SKM-1 (cell line): ENCODE results near the gene BACH2.
"Not testable (repeated sequence)": the region's sequence is repeated elsewhere in the genome, so short reads cannot be mapped to it uniquely, and the experiment has no call there.

Experiments used
- DNase-seq: peaks from one replicate; lab custom pipeline; 2025; ENCODE audit not compliant: unreplicated experiment; lab: John Stamatoyannopoulos, UW

BACH2 gene

DNA sequence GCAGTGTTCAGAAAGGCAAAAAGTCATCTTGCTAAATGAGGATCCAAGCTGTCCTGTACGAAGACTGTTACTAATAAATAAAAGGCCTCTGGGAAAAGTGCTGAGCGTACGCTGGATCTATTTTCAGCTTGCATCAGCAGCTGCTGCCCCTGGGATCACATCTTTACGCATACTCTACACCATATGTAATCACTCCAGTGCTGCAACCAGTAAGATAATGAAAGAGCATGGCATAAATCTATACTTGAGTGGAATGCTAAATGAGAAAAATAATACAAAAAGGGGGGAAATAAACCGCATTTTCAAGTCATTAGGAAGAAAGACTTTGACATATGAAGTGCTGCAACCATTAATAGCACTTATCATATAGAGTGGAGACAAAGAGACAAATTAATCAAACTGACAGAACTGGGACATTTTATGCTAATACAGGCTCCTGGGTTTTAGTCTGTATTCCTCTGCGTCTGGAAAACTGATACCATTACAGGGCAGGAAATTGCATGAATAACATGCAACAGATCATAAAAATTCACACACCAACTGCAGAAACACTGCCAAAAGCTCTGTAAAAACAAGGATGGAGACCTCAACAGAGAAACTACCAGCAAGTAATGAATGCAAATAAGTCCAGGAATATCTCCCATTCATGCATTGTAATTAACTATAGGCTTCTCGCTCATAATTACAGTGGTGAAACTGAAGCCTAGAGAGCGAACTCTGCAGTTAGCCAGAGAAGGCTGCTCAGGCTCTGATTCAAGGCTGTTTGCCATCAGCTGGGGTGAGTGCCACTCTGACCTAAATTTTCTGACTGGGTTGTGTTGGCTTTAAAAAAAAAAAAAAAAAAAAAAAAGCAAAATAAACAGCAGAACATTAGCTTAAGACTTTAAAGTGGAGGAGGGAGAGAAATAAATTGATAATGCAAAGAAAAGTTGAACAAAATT, 318.6 kb downstream of the BACH2 start:
- DNase-seq, result no peak

DNA sequence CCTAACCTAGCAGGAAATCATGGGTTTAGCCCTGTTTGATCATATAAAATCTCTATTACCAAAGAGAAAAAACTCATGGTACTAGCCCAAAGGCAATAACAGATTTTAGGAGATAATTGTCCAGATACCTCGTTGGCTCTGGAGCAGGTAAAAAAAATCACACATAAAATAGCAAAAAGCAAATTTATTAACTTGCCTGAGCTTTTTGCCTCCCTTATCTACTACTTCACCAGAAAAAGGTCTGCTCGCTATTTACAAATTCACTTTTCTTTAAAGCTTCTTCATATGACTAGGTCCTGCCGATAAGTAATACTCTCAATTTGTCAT, 320.0 kb downstream of the BACH2 start:
- DNase-seq, result no peak

DNA sequence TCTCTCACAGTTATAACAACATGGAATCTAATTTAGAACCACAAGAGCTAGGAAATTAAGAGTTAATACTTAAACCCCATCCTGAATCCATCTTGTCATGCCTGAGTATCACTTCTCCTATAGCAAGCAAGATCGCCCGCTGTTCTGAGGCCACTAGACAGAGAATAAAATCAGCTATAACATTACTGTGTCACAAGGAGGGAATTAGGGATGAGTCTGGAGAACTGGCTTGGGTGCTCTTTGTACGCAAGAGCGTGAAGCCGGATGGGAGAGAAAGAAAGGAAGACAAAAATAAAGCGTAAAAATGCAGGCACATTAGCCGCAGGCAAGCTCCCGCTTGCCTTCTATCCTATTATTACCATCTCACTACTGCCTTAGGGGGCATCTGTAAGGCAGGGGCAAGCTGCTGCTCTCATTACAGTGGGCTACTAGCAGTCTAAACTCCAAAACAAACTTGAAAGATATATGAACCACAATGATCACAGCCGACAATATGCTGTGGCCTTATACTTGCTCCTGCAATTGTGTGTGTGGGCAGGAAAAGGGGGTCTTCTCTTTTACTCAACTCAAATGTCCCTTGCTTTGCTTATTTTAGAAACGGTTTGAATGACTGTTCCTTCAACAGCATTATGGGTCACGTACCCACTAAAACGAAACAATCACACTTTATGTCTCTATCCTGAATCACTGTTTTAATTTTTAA, 320.5 kb downstream of the BACH2 start:
- no peak for DNase-seq

DNA sequence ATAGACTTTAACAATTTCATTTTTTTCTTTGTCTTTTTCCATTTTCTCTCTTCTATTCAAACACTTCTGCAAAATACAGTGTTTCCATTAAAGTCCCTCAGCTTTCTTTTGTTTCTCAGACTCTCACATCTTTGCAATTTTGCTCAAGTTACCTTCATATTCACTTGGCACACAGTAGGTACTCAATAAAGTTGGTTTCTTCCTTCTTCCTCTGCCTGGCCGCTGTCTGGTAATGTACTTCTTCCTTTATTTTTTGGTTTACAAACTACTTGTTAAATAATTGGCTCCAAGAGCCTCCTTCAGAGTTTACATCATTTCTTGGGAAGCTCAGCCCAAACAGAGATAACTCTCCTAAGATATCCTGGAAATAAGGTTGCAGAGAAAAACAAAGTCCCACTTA, 321.3 kb downstream of the BACH2 start:
- DNase-seq, result no peak

DNA sequence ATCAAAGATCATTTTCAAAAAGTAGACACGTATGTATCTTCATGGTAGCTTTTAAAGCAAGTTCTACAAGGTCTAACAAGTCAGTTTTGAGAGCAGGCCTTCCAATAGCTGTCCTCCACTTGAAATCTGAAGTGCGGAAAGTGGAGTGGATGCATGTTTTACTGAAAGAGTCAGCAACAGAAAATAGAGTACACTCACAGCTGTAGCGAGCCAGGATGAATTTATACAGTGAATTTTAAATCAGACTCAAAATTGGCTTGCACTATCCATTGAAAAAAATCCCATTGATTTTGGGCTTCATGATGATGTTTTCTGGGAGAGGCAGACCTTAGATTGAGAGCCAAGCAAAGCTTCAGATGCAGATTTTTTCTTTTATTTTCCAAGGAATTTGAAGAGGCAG, 321.8 kb downstream of the BACH2 start:
- no peak for DNase-seq

DNA sequence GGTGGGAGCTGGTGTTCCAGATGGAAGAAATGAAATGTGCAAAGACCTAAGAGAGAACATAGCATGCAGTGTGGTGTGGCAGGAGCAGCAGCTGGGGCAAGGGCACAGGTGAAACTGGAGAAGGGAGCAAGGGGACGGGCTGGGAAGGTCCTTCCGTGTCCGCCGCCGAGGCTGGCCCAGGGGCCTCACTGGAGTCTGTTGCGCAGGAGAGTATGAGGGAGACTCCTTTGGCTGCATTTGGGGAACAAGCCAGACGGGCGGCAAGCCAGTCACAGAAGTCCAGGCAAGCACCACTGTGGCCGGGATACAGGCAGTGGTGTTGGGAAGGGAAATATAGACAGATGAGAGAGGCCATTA, 324.6 kb downstream of the BACH2 start:
- no peak for DNase-seq

DNA sequence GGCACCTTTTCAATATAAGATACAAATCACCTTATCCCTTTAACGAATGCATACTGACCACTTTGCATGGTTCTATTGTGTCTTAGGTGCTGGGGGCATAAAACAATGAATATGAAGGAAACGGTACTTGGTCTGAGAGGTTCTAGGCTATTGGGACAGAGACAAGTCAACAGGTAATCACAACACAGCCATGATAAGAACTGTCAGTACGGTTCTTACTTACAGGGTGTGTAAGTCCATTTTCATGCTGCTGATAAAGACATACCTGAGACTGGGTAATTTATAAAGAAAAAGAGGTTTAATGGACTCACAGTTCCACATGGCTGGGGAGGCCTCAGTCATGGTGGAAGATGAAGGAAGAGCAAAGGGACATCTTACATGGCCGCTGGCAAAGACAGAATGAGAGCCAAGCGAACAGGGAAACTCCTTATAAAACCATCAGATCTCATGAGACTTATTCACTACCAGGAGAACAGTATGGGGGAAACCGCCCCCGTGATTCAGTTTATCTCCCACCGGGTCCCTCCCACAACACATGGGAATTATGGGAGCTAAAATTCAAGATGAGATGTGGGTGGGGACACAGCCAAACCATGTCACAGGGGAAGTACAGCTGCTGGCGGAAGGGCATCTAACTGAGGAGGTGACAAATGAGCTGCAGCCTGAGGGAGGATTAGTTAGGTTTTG, 325.2 kb downstream of the BACH2 start:
- DNase-seq, result not testable (repeated sequence)

DNA sequence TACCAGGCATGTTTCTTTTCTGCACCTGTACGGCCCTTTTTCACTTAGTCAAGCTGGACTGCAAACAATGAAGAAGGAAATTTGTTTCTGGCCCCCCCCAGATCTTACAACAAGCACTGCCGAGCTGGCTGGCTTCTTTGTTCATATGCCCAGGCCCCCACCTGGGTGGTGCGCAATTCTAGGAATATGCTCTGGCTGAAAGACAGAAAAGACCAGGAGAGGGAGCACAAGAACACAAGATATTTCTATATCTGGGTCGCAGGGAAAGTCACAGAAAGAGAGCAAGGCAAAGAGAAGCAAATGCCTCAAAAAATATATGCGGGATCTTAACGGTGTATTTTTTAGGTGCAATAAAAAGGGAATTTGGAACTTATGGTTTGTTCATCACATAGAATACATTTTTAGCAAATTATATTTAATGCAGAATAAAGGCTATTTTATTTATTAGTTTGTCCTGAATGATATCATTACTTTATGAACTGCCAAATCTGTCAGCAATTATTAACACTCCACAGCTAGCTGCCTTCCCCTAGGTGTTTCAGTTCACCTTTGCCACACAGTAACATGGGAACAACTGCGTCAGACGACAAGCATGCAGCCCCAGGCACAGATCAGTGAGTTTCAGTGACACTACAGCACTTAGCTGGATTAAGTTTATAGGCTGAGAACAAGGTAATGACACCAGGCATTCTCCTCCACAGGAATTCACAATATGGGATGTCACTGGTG, 325.9 kb downstream of the BACH2 start:
- DNase-seq, result peak; percentile 53

DNA sequence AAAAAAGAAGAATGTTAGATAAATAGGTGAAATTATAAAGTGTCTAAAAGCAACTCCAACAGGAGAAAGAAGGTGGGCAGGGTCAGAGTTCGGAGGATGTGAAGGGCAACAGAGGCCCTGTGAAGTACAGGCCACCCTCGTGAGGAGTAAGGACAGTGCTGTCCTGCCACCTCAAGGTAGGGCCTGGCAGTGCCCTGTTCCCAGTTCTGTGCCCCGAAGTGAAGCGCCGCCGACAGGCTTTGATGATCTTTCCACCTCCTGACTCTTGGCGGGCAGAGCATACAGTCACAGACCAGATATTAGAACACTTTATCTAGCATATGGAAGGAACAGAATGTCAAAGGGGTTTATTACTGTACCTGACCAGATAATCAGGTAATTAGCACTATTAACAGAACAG, 326.6 kb downstream of the BACH2 start:
- DNase-seq, result no peak

DNA sequence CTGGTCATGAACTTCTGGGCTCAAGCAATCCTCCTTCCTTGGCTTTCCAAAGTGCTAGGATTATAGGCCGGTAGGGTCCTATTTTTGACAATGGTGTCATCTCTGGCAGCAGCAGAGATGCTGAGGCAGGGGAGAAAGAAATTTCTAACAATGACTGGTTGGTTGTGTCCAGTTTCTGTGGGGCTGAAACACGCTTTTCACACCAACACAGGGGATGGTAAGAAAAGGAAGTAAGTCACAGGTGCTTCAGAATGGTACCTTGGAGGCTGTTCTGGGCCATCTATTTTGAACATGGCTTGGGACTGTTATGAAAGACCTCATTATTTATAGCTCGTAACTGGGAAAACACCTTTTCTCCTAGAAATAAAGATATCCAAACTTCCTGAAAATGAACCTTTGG, 329.7 kb downstream of the BACH2 start:
- DNase-seq, result no peak

DNA sequence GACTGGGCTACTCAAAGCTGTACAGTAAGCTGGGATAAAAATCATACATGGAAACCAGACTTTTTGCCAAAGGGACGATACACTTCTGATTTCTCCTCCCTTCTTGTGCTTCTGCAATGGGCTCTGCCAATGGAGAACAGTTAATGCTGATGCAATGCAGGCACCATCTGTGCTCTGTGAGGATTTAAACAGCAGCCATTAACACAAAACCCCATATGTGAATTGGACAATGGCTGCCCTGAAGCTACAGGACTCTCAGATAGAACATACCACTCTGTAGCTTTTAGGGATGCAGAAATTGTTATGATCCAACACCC, 330.5 kb downstream of the BACH2 start:
- no peak for DNase-seq

DNA sequence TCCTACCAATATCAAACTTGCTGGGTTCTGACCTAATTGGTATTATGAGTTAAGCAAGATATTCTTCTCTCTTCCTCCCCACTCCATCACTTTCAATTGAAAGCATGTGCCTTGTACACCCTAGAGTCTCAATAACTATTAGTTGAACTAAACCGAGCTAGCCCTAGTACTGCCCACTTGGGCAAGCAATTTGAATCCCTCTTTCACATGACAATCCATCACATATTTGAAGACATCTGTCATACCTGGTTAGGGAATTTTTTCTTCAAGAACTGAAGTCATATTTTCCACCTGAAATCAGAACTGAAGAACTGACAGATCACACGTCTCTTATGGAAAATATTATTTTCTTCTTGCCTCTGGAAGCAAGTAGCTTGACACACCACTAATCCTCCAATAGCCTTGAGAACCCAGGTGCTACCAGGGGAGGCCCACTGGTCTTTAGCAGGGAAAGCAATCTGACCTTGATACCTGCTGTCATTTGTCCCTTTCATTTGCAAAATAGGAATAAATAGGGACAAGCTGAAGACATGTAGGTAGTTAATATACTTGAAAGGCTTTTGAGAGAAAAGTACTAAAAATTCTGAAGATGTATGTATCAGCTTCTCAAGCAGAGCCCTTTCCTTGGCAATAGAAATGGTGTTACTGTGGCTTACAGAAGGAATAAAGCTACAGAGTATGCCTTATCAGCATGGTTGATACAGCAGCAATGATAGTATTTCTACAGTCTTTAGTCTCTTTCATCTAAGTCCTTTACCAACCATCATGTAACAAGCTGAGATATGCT, 331.0 kb downstream of the BACH2 start:
- no peak for DNase-seq

DNA sequence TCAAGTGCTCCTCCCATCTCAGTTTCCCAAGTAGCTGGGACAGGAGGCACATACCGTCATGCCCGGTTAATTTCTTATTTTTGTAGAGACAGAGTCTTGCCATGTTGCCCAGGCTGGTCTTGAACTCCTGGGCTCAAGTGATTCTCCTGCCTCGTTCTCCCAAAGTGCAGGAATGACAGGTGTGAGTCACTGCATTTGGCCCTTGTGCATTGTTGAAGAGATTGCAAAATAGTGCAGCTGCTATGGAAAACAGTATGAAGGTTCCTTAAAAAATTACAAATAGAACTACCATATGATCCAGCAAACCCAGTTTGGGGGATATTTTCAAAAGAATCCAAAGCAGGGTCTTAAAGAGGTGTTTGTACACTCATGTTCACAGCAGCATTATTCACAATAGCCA, 333.3 kb downstream of the BACH2 start:
- no peak for DNase-seq

DNA sequence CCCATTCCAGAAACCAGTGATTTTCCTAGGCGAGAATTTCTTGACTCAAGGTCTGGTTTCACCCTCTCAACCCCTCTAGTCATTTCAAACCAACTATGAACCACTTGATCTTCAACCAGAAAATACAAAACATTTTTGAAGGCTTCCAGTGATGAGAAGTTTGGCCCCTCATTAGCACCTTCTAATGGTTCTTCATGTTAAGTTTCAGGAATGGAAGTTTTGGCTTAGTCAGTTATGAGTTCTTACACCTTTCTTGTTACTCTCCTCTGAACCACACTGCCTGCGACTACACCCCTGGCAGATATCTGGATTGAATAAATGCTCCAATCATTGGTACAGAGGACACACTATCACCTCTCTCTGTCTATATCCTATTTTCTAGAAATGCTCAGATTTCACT, 335.2 kb downstream of the BACH2 start:
- no peak for DNase-seq

DNA sequence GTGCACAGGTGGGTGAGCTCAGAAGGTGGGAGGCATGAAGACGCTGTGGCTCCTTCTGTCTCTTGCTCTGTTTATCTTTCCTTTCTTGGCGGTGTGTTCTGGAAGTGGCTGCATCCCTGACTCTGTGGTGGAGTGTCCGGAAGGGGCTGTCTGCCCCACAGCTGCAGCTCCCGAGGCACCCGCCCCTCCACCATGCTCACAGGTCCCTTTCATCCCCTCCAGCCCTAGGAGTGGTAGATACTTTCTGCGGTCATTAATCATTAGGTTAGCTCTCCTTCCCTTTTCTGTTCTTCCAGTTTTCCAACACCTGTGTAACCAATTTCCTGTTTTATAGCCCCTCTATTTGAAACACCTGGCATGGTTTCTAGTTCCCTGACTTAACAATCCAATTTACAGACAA, 336.8 kb downstream of the BACH2 start:
- DNase-seq, result no peak

DNA sequence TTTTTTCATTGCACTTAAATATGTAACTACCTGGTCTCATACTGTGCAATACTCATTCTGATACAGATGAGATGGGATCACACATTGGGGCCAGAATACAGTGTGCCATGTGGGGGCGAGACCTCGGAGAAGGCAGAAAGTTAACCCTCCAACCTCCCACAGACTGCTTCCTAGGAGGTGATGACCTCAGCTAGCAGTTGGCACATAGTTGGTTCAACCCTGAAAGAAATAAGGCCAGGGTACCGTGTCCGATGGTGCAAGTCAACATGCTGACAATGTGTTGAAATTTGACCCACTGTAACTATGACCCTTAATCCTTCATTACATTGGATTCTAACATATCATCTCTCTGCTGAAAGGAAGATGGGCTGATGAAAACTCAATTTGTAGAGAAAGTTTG, 340.5 kb downstream of the BACH2 start:
- DNase-seq, result no peak

DNA sequence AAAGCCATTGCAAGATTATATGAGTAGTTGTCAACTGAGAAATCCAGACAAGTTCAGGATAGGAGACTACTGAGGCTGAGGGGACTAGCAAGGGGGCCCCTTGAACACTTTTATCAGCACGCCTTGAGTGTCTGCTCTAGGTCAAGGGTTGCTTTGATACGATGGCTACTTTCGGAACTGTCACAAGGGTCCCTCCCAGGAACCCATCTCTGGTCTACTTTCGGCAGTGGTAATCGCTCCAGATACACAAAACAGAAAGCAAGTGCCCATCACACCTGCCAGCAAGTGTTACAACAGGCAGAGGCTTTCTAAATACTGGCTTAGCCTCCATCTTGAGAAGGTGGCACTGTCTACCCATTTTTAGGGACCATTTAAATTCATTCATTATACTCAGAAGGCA, 341.3 kb downstream of the BACH2 start:
- DNase-seq, result no peak

DNA sequence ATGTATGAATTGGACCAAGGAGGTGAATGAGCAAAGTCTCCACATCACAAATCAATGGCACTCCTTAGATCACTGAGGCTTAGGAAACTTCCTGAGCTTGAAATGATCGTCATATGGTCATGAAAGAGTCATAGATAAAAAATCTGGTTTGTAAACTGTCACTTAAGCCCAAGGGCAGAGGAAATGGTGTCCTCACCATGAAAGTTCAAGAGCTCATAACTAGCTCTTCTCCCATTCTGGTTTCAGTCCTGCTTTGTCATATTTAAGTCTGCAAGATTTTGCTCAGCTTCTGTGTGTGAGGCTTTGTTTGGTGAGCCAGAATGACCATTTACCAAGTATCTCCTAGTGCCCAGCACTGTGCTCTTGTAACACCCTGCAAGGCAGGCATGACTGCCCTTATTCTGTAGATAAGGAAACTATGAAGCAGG, 341.9 kb downstream of the BACH2 start:
- DNase-seq, result no peak

DNA sequence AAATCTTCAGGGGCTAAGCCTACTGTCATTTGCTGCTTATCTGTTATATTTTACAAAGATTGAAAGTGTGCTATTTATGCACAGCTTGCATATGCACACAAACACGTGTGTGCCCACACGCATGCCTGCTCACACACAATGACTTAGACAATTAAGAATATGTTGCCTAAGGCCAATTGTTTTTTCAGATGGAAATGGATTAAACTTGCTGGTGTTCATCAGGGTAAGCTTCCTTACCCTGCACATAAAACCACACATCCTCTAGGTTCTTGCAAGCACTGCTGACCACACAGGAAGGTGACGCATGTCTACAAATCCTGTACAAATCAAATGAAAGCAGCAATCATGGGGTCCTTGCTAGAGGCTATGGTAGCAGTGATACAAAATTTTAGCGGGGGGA, 344.0 kb downstream of the BACH2 start:
- DNase-seq, result peak; percentile 27

DNA sequence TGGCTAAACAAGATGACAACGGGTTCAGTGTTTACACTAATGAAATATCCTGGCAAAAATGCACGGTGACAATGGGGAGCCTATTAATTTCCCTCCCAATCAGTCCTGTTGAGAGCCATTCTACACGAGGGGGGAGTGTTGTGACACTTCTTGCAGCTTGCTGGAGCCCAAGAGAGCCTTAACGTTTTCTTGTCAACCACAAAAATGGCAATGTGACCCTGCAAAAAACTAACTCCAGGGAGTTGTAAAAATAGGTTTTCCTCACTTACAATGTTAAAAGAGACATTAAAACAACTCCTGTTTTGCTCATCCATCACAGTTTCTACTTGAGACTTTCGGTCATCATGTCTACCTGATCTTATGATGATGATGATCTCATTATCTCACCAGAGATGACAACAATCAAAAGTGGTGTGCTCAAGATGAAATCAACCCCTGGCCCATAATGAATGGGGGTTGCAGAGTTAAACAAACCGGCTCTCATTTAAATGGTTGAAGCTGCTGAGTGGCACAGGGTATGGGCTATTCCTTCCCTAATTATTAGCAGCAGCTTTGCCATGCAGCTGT, 344.5 kb downstream of the BACH2 start:
- DNase-seq, result no peak
